Measurements from ENCODE around the gene HHIPL1. TPM values are rescaled to one million over a fixed set of nuclear protein-coding genes. Genes with fewer than 3 reads are reported as not detected.

The HHIPL1 gene
- total and polyA plus RNA-seq, 8 donors: 2.2 to 3.1 (median 2.6) TPM

DNA sequence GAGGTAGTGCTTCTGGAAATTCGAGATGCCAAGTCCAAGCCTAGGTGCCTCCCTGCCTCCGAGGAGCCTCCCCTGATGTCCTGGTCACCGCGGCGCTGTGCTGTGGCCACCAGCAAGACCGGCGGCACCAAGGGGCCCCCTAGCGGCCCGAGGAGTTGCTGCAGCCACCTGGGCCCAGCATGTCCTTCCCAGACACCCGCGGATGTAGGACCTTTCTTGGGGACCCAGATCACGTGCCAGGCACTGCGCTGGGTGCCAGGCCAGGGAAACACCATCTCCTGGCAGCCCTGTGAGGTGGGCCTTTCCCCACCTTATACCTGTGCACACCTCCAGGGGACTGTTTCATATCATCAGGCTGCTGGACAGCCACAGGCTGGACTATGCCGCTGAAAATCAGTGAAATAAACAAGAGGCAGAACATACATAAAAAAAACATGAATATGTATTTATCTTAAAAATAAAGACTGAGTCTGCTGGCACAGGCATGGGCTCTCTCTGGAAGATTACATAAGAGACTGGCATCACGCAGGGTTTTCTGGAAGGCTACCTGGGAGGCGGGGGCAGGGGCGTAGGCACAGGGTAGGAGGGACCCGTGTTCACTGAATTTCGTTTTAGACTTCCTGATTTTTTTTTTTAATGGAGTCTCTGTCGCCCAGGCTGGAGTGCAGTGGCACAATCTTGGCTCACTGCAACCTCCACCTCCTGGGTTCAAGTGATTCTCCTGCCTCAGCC is 15.9 kb upstream of the HHIPL1 start:
- peaks cover 0 to 4% of the 10 kb centered on the region in 2 donors for H3K4me1 ChIP-seq
- H3K27ac ChIP-seq: no peak overlapping the region
- DNase-seq (peak; percentile 61 to 91 (median 73)), ATAC-seq (peak; percentile 99)
- H3K4me3 ChIP-seq: no peak overlapping the region
- H3K36me3 ChIP-seq: no peaks in the 10 kb centered on the region
- no peaks in the 10 kb centered on the region for H3K9me3 ChIP-seq
- TF ChIP-seq, protein P1, sequence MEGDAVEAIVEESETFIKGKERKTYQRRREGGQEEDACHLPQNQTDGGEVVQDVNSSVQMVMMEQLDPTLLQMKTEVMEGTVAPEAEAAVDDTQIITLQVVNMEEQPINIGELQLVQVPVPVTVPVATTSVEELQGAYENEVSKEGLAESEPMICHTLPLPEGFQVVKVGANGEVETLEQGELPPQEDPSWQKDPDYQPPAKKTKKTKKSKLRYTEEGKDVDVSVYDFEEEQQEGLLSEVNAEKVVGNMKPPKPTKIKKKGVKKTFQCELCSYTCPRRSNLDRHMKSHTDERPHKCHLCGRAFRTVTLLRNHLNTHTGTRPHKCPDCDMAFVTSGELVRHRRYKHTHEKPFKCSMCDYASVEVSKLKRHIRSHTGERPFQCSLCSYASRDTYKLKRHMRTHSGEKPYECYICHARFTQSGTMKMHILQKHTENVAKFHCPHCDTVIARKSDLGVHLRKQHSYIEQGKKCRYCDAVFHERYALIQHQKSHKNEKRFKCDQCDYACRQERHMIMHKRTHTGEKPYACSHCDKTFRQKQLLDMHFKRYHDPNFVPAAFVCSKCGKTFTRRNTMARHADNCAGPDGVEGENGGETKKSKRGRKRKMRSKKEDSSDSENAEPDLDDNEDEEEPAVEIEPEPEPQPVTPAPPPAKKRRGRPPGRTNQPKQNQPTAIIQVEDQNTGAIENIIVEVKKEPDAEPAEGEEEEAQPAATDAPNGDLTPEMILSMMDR (IDR thresholded peaks at IDR 0.05): peak; percentile 97 to 98
- H3K27me3 ChIP-seq: no peaks in the 10 kb centered on the region
- intact Hi-C loops (cut with DNase I): loop anchor here (5.0 to 10.0 kb wide), 3 partner anchors 64 to 112 kb away; no protein-coding TSS in a partner anchor

- no peak for ATAC-seq
- H3K36me3 ChIP-seq: no peaks in the 10 kb centered on the region
- no peak for DNase-seq
- peaks cover 0 to 4% of the 10 kb centered on the region in 2 donors for H3K4me1 ChIP-seq
- TF ChIP-seq, protein P1 (IDR thresholded peaks at IDR 0.05): no peak
- H3K27me3 ChIP-seq: no peaks in the 10 kb centered on the region
- intact Hi-C loops (cut with DNase I): loop anchor here in 1 of 2 donors (5.0 kb wide), 1 partner anchor 103 kb away; no protein-coding TSS in a partner anchor
- H3K9me3 ChIP-seq: no peaks in the 10 kb centered on the region
- H3K4me3 ChIP-seq: no peak overlapping the region
- no peak overlapping the region for H3K27ac ChIP-seq
Measured at GRCh38 chr14:99630202-99630601, 14.7 kb upstream of the HHIPL1 start.

DNA sequence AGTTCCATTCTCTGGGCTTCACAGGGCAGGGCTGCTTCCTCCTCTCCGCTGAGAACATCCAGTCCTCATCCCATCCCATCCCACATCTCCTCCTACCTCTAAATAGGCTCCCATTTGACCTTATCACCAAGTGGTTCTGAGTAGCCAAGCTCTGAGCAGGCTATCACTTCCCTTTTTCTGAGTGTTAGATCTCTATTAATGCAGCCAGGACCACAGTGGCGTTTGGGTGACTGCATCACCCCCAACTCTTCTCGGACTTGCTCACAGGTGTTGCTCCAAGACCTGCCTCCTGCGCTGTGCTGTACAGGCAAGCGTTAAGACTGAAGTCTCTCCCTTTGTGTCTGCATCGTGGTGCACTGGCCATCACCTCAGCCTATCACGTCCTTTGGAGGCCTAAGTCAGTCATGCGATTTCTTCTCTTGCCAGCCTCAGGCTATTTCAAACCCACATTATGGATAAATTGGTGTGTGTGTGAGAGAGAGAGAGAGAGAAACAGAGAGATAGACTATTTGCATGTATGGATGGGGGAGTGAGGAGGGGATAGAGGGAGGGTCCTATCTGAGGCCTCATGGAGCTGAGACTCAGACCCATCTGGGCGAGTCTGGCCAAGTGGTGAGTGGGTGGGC is 12.4 kb upstream of the HHIPL1 start:
- H3K9me3 ChIP-seq: no peaks in the 10 kb centered on the region
- intact Hi-C loops (cut with DNase I): loop anchor here in 1 of 2 donors (5.0 kb wide), 1 partner anchor 105 kb away; no protein-coding TSS in a partner anchor
- ATAC-seq: no peak

DNA sequence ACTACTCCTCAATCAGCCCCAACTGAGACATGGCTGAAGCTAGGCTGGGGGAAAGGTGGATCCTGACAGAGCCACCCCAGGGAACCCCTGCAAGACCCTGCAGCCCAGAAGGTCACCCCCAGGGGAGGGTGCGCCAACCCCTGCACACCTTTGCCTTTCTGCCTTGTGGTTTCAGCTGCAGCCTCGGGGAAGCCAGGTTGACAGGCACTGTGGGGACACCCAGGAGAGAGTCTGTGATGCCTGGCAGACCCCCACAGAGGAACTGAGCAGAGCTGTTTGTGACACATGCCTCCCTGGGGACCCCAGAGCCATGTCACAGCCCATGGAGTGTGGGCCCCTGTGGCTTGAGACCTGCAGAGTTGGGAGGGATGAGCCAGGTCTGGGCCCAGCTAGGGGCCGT is 11.8 kb upstream of the HHIPL1 start:
- DNase-seq (no peak), ATAC-seq (no peak)
- intact Hi-C loops (cut with DNase I): loop anchor here in 1 of 2 donors (5.0 kb wide), 1 partner anchor 106 kb away; no protein-coding TSS in a partner anchor
- H3K9me3 ChIP-seq: no peaks in the 10 kb centered on the region
- no peak overlapping the region for H3K27ac ChIP-seq
- H3K27me3 ChIP-seq: no peaks in the 10 kb centered on the region
- peaks cover 0 to 4% of the 10 kb centered on the region in 2 donors for H3K4me1 ChIP-seq
- no peaks in the 10 kb centered on the region for H3K36me3 ChIP-seq
- H3K4me3 ChIP-seq: no peak overlapping the region
- TF ChIP-seq, protein P1 (IDR thresholded peaks at IDR 0.05): no peak

More for the DNA sequence above, 12.4 kb upstream of the HHIPL1 start:
- Histone ChIP-seq H3K4me1 (peaks cover 0 to 4% of the 10 kb centered on the region in 2 donors), H3K4me3 (no peak overlapping the region), H3K27me3 (no peaks in the 10 kb centered on the region), H3K36me3 (no peaks in the 10 kb centered on the region), H3K27ac (no peak overlapping the region)
- TF ChIP-seq, protein P1 (IDR thresholded peaks at IDR 0.05): no peak
- DNase-seq: no peak

- H3K4me3 ChIP-seq: no peak overlapping the region
- DNase-seq (no peak), ATAC-seq (no peak)
- H3K36me3 ChIP-seq: no peaks in the 10 kb centered on the region
- intact Hi-C loops (cut with DNase I): loop anchor here in 1 of 2 donors (5.0 kb wide), 1 partner anchor 107 kb away; no protein-coding TSS in a partner anchor
- H3K27ac ChIP-seq: no peak overlapping the region
- H3K27me3 ChIP-seq: no peaks in the 10 kb centered on the region
- TF ChIP-seq, protein P1 (IDR thresholded peaks at IDR 0.05): no peak
- no peaks in the 10 kb centered on the region for H3K9me3 ChIP-seq
- no peaks in the 10 kb centered on the region for H3K4me1 ChIP-seq
Measured at GRCh38 chr14:99633918-99634317, 11.0 kb upstream of the HHIPL1 start.

All from left lung (tissue), 10 donors.